Gastrocnemius medialis (tissue), 4 donors: ENCODE measurements around the gene ERBIN.

Experiments used
- CTCF ChIP-seq, 5 experiments: fragments of 450-650 bp in 3 of 5; fragments of 200-600 bp in 2 of 5; sonication (generic) in 2 of 5; IDR thresholded peaks in 4 of 5; conservative IDR thresholded peaks in 1 of 5; 1 replicate in 4 of 5; 2 replicates in 1 of 5; pipeline ENCODE4 v1.5.1; 2016 to 2019; ENCODE audit warnings: antibody characterized with exemption in 5 of 5, mild to moderate bottlenecking in 3 of 5, moderate library complexity in 3 of 5
- POLR2A ChIP-seq, 2 donors: fragments of 450-650 bp; IDR thresholded peaks; one replicate each; pipeline ENCODE4 v1.6.1; 2017; ENCODE audit warnings: antibody characterized with exemption in 2 of 2, mild to moderate bottlenecking in 2 of 2, moderate library complexity in 2 of 2

DNA sequence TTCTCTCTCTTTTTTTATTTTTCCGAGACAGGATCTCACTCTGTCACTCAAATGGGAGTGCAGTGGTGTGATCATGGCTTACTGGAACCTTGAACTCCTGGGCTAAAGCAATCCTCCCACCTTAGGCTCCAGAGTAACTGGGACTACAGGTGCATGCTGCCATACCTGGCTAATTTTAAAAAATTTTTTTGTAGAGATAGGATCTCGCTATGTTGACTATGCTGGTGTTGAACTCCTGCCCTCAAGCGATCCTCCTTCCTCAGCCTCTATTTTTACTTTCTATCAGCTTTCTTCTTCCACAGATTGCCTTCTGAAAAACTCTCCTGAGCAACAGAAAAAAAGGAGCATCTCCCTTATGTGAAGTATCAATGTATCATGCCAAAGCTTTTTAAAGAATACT is 14.1 kb upstream of the ERBIN start:
- TF ChIP-seq CTCF (IDR thresholded peaks at IDR 0.05 in 4 of 5, conservative IDR thresholded peaks at IDR 0.05 in 1 of 5): no peak
- no peak for TF ChIP-seq POLR2A (IDR thresholded peaks at IDR 0.05)
